ENCODE measurements around the gene LRRC66.

Gene LRRC66

GRCh38 chr4:51958199-51958968 is 61.8 kb downstream of the LRRC66 start:
- no peak overlapping the region for H3K27ac ChIP-seq
- no peak for TF ChIP-seq CTCF (conservative IDR thresholded peaks at IDR 0.05)
